GM12872 (cell line): Measurements from ENCODE around the gene UBE4B.

Experiments used
- CTCF ChIP-seq: IDR thresholded peaks from 3 replicates; pipeline ENCODE4 v1.5.1; 2011; ENCODE audit warnings: low read depth, mild to moderate bottlenecking, low read length, moderate library complexity; ENCODE audit not compliant: insufficient read depth

The UBE4B gene

GRCh38 chr1:10188133-10188650, 155.4 kb downstream of the UBE4B start:
- no peak for TF ChIP-seq CTCF

- TF ChIP-seq CTCF = no peak
Observed at GRCh38 chr1:10189659-10190058, 156.9 kb downstream of the UBE4B start.

GRCh38 chr1:10192263-10192662, 159.5 kb downstream of the UBE4B start:
- no peak for TF ChIP-seq CTCF

GRCh38 chr1:10193288-10193687, 160.5 kb downstream of the UBE4B start:
- no peak for TF ChIP-seq CTCF

- TF ChIP-seq CTCF = no peak
Observed at GRCh38 chr1:10195570-10195969, 162.8 kb downstream of the UBE4B start.

GRCh38 chr1:10196976-10197375, 164.2 kb downstream of the UBE4B start:
- TF ChIP-seq CTCF = no peak

- TF ChIP-seq CTCF = no peak
Observed at GRCh38 chr1:10200620-10201019, 167.9 kb downstream of the UBE4B start.

GRCh38 chr1:10204003-10204642, 171.4 kb downstream of the UBE4B start:
- TF ChIP-seq CTCF = no peak
